DOHH2 (cell line): ENCODE data around the gene IFNL4.
"Not testable (repeated sequence)": the region's sequence is repeated elsewhere in the genome, so short reads cannot be mapped to it uniquely, and the experiment has no call there.

Experiments
- H3F3A ChIP-seq: fragments of 200-600 bp; sonication (generic), shearing (Covaris generic); 2 replicates; pipeline ENCODE4 v1.6.0; 2016; ENCODE audit warnings: antibody characterized with exemption, mild to moderate bottlenecking; ENCODE audit not compliant: control insufficient read depth, insufficient read depth
- H3K27ac ChIP-seq: fragments of 200-600 bp; sonication (generic); 2 replicates; pipeline ENCODE4 v1.5.1; 2014; ENCODE audit warnings: low read depth, mild to moderate bottlenecking, low read length, moderate library complexity
- H3K27me3 ChIP-seq: fragments of 200-600 bp; sonication (generic); 2 replicates; pipeline ENCODE4 v1.6.1; 2014; ENCODE audit warnings: mild to moderate bottlenecking, low read length, mixed read lengths; ENCODE audit not compliant: control insufficient read depth
- H3K36me3 ChIP-seq: fragments of 200-600 bp; sonication (generic); 2 replicates; pipeline ENCODE4 v1.6.1; 2014; ENCODE audit warnings: mild to moderate bottlenecking, low read length, moderate library complexity, mixed read lengths; ENCODE audit not compliant: control insufficient read depth
- H3K4me1 ChIP-seq: fragments of 200-600 bp; sonication (generic); 2 replicates; pipeline ENCODE4 v1.6.1; 2014; ENCODE audit warnings: mild to moderate bottlenecking, low read length, mixed read lengths; ENCODE audit not compliant: control insufficient read depth
- H3K4me2 ChIP-seq: fragments of 200-600 bp; sonication (generic); 2 replicates; pipeline ENCODE4 v1.6.0; 2014; ENCODE audit warnings: mild to moderate bottlenecking, low read length, moderate library complexity
- H3K4me3 ChIP-seq: fragments of 200-600 bp; sonication (generic); 2 replicates; pipeline ENCODE4 v1.5.1; 2014; ENCODE audit warnings: mild to moderate bottlenecking, low read length, mixed read lengths
- H3K79me2 ChIP-seq: fragments of 200-600 bp; sonication (generic); 2 replicates; pipeline ENCODE4 v1.6.1; 2014; ENCODE audit warnings: mild to moderate bottlenecking, low read length, mixed read lengths; ENCODE audit not compliant: control insufficient read depth
- H3K9me2 ChIP-seq: fragments of 200-600 bp; sonication (generic); replicated peaks from 2 replicates; pipeline ENCODE4 v1.6.1; 2014; ENCODE audit warnings: mild to moderate bottlenecking, low read length, mixed read lengths; ENCODE audit not compliant: control insufficient read depth
- H3K9me3 ChIP-seq: fragments of 200-600 bp; sonication (generic); 2 replicates; pipeline ENCODE4 v1.6.1; 2014; ENCODE audit warnings: antibody characterized with exemption, low read length, mixed read lengths; ENCODE audit not compliant: control insufficient read depth, insufficient read depth
- H4K20me1 ChIP-seq: fragments of 200-600 bp; sonication (generic); 2 replicates; pipeline ENCODE4 v1.6.0; 2014; ENCODE audit warnings: low read depth, mild to moderate bottlenecking, antibody characterized with exemption, low read length, moderate library complexity; ENCODE audit not compliant: control insufficient read depth, insufficient read depth
- EZH2phosphoT487 ChIP-seq: fragments of 200-600 bp; sonication (generic); IDR thresholded peaks from 2 replicates; pipeline ENCODE4 v1.6.1; 2017; ENCODE audit warnings: borderline replicate concordance, mild to moderate bottlenecking, antibody characterized with exemption, low read length, moderate library complexity, mixed read lengths
- TF ChIP-seq, protein P1 (sequence below): fragments of 200-600 bp; sonication (generic); IDR thresholded peaks from one replicate; pipeline ENCODE4 v1.5.1; 2014; ENCODE audit warnings: antibody characterized with exemption, mild to moderate bottlenecking, low read depth, low read length; ENCODE audit not compliant: poor library complexity, severe bottlenecking

The IFNL4 gene

GRCh38 chr19:39275578-39275977 is 26.9 kb upstream of the IFNL4 start:
- Histone ChIP-seq H3F3A (no peaks in the 10 kb centered on the region), H3K79me2 (no peaks in the 10 kb centered on the region), H3K9me3 (no peaks in the 10 kb centered on the region), H3K36me3 (no peaks in the 10 kb centered on the region), H3K9me2 (no peaks in the 10 kb centered on the region), H3K27me3 (peaks cover 3% of the 10 kb centered on the region; the same call in 1 of the 2 replicates), H3K4me1 (no peaks in the 10 kb centered on the region), H3K4me3 (no peak overlapping the region), H4K20me1 (no peaks in the 10 kb centered on the region), H3K27ac (no peak overlapping the region), H3K4me2 (no peak overlapping the region)
- TF ChIP-seq, protein P1, sequence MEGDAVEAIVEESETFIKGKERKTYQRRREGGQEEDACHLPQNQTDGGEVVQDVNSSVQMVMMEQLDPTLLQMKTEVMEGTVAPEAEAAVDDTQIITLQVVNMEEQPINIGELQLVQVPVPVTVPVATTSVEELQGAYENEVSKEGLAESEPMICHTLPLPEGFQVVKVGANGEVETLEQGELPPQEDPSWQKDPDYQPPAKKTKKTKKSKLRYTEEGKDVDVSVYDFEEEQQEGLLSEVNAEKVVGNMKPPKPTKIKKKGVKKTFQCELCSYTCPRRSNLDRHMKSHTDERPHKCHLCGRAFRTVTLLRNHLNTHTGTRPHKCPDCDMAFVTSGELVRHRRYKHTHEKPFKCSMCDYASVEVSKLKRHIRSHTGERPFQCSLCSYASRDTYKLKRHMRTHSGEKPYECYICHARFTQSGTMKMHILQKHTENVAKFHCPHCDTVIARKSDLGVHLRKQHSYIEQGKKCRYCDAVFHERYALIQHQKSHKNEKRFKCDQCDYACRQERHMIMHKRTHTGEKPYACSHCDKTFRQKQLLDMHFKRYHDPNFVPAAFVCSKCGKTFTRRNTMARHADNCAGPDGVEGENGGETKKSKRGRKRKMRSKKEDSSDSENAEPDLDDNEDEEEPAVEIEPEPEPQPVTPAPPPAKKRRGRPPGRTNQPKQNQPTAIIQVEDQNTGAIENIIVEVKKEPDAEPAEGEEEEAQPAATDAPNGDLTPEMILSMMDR = no peak
- TF ChIP-seq EZH2phosphoT487 = no peak

DNA sequence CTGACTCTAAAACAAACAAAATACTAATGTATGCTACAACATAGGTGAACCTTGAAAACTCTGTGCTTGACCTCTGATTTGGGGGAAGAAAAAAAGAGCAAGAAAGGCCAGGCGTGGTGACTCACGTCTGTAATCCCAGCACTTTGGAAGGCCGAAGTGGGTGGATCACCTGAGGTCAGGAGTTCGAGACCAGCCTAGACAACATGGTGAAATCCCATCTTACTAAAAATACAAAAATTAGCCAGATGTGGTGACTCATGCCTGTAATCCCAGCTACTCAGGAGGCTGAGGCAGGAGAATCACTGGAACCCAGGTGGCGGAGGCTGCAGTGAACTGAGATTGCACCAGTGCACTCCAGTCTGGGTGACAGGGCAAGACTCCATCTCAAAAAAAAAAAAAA is 25.2 kb upstream of the IFNL4 start:
- H3K9me3 ChIP-seq, H3K4me2 ChIP-seq, H3K27ac ChIP-seq, H4K20me1 ChIP-seq, H3K4me3 ChIP-seq, H3K27me3 ChIP-seq, H3K79me2 ChIP-seq, H3K9me2 ChIP-seq, H3K36me3 ChIP-seq, H3K4me1 ChIP-seq, H3F3A ChIP-seq: not testable (repeated sequence)

DNA sequence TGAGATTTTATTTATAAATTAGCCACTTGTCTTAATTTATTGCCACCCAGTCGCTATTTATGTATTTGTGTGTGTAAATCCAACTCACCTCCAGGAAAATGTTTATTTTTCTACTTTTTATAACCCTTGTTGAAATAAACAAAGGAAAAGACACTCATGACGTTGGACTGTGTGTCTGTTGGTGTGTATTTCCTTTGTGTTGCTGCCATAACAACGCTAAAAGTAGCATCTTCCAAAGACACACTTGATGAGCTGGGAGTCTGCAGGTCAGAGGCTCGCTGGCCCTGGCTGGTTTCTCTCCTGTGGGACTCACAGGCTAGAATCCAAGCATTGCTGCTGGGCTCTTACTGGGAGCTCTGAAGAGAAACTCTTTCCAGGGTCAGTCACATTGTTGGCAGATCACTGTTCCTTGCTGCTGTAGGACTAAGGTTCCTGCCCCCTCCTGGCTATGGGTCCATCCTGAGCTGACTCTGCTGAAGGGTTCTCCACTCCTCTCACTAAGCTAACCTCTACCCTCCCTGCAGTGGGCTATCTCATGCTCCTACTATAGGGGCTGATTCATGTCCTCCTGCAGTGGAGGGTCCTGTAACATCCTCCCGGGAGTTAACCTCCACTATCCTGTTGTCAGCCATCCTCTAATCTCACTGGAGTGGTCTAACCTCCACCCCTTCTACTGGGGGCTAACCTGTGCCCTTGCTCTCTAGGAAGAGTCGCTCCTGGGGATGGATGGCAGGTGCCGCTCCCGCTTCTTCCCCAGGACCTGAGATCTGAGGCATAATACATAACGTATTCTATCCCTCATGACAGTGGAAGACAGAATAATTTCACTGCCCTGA is 21.6 kb upstream of the IFNL4 start:
- Histone ChIP-seq H3K27me3 (no peaks in the 10 kb centered on the region), H3K4me3 (no peak overlapping the region), H4K20me1 (no peaks in the 10 kb centered on the region), H3K27ac (no peak overlapping the region), H3K4me1 (no peaks in the 10 kb centered on the region), H3K4me2 (no peak overlapping the region), H3K9me3 (no peaks in the 10 kb centered on the region), H3K9me2 (no peaks in the 10 kb centered on the region), H3F3A (no peaks in the 10 kb centered on the region), H3K79me2 (no peaks in the 10 kb centered on the region), H3K36me3 (no peaks in the 10 kb centered on the region)
- no peak for TF ChIP-seq EZH2phosphoT487
- TF ChIP-seq, protein P1 = no peak

GRCh38 chr19:39269369-39269768 is 20.7 kb upstream of the IFNL4 start:
- H3K9me2 ChIP-seq, H3K27ac ChIP-seq, H4K20me1 ChIP-seq, H3K4me3 ChIP-seq, H3F3A ChIP-seq, H3K9me3 ChIP-seq, H3K4me2 ChIP-seq, H3K4me1 ChIP-seq, H3K27me3 ChIP-seq, H3K36me3 ChIP-seq, H3K79me2 ChIP-seq: not testable (repeated sequence)

- not testable (repeated sequence) for H3K9me3 ChIP-seq, H3K4me3 ChIP-seq, H4K20me1 ChIP-seq, H3K27ac ChIP-seq, H3K36me3 ChIP-seq, H3K27me3 ChIP-seq, H3F3A ChIP-seq, H3K9me2 ChIP-seq, H3K4me2 ChIP-seq, H3K79me2 ChIP-seq, H3K4me1 ChIP-seq
Observed at GRCh38 chr19:39268531-39269223, 20.0 kb upstream of the IFNL4 start.

- not testable (repeated sequence) for H3F3A ChIP-seq, H3K4me1 ChIP-seq, H4K20me1 ChIP-seq, H3K9me3 ChIP-seq, H3K27ac ChIP-seq, H3K27me3 ChIP-seq, H3K9me2 ChIP-seq, H3K4me3 ChIP-seq, H3K4me2 ChIP-seq, H3K79me2 ChIP-seq, H3K36me3 ChIP-seq
Observed at GRCh38 chr19:39268085-39268484, 19.4 kb upstream of the IFNL4 start, which contains the start of gene IFNL2. IFNL2 (plus strand) TSS chr19:39268396; CDS start chr19:39268569, 173 bp downstream.
